ENCODE results near the gene GARS1.
"Not testable (repeated sequence)": the region's sequence is repeated elsewhere in the genome, so short reads cannot be mapped to it uniquely, and the experiment has no call there.

Gene GARS1

DNA sequence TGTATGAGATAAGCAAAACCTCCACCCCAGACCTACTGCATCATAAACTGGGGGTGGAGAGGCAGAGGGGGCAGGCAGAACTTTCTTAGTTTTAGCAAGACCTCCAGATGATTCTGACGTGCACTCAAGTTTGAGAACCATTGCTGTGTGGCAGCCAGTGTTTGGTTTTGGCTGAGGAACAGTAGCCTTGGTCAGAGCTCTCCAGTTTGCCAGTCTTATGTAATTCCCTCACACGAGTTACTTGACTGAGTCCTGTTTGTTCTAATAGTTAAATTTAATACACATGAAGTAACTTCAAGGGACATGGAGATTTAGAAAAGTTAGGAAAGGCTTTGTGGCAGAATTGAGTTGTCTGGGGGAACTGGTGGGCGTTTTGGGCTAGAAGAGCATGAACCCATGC, 38.5 kb downstream of the GARS1 start:
- no peak for DNase-seq

DNA sequence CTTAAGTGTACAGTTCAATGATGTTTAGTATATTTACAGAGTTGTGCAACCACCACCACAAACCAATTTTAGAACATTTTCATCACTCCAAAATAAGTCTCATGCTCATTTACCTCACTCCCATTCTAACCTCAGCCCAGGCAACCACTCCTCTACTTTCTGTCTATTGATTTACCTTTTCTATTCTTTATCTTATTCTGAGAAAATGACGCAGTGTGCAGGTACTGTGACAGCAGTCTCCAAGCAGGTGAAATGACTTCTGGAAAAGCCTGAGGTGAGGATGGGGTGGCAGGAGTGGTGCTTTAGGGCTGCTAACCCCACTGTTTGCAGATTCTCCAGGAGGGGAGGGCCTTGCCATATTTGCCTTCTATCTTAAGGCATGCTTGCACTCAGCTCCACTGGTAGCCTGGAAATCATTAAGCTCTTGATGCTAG, 39.5 kb downstream of the GARS1 start:
- no peak for DNase-seq

DNA sequence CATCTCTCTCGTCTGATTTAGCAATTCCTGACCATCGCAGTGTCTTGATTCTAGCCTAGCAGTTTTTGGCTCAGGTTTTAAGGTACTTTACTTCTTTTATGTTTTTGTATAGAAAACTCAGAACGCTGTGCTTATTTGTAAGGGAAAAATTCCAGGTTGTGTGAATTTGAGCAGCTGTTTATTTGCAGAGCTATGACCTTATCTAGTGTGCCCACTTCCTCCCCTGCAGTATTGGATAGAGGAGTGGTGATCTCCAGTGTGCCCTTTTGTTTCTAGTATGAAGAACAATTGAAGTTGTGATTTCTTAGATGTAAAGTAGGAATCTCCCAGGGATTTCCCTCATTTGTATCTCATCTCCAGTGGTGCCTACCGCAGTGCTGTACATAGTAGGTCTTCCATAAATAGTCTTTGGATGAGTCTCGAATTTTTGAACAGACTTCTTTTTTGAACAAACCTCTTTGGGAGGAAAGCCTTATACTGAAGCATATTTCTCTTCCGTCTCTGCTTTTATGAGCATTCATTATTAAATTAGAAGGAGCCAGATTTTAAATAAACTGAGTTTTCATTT, 40.0 kb downstream of the GARS1 start:
- no peak for DNase-seq

- DNase-seq: peak; percentile 61
These were observed 41.1 kb downstream of the GARS1 start for GRCh38 chr7:30635798-30636197.

DNA sequence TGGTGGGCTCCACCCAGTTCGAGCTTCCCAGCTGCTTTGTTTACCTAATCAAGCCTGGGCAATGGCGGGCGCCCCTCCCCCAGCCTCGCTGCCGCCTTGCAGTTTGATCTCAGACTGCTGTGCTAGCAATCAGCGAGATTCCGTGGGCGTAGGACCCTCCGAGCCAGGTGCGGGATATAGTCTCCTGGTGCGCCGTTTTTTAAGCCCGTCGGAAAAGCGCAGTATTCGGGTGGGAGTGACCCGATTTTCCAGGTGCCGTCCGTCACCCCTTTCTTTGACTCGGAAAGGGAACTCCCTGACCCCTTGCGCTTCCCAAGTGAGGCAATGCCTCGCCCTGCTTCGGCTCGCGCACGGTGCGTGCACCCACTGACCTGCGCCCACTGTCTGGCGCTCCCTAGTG, 47.6 kb downstream of the GARS1 start:
- DNase-seq: not testable (repeated sequence)

- peak; percentile 41 for DNase-seq
These were observed 48.1 kb downstream of the GARS1 start for GRCh38 chr7:30642789-30643188.

DNA sequence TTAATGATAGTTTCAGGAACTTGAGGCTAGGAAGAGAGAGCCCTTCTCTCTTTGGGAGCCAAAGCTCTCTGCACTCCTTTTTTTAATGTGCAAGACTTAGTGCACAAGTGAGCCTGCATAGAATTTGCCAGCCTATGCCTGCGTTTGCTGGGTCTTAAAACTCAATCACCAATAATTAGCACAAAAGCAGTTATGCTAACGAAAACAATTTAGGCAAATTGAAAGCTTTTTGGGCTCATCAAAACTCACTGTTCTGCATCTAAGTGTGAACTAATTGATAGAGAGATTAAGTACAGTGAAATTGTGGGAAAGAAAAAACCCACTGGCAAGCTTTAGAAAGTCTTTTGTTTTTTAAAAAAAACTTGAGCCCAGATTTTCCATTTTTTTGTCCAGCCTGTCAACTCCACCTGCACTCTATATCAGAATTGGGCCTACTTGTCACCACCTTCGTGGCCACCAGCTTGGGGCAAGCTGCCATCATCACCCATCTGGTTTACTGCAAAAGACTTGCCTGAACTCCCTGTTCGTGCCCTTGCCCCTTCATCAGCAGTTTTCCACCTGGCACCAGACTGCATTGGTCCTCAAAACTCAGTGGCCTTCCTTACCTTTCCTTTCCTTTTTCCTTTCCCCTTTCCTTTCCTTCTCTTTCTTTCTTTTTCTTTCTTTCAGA, 49.7 kb downstream of the GARS1 start:
- DNase-seq: no peak

DNA sequence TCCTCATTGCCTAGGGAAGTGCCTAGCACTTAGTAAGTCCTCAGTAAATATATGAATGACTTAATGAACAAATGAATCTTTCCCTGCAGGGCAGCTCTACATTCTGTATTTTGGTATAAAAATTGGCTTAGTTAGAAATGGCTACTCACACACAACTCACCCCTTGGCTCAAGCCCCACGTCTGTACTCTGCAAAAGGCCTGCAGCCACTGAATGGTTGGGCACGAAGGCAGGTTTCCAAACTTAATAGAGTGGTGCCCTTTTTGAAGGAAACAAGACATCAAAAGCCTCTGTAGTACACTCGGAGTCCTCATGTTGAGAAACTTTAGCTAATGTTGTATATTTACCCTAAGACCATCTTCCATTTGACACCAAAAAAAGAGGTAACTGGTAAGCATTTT, 51.0 kb downstream of the GARS1 start:
- no peak for DNase-seq

DNA sequence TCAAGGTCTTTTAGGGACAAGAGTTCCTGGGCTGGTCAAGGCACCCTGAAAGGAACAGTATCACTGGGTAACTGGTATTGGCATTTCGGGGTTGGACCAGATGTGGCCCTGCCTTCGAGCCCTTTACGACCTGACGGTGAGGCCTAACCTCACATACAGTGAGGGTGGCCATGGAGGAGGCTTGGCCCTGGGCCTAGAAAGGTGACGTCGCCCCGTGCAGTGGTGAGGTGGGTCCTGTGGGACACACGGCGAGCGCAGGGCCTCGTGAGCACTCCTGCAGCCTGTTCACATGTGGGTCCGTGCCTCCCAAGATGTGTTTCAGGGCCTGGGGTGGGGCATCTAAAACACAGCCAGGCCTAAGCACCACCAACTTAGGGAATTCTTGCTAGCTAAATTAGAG, 51.5 kb downstream of the GARS1 start:
- DNase-seq: no peak

GRCh38 chr7:30647589-30648364, 53.1 kb downstream of the GARS1 start:
- DNase-seq: peak; percentile 32

DNA sequence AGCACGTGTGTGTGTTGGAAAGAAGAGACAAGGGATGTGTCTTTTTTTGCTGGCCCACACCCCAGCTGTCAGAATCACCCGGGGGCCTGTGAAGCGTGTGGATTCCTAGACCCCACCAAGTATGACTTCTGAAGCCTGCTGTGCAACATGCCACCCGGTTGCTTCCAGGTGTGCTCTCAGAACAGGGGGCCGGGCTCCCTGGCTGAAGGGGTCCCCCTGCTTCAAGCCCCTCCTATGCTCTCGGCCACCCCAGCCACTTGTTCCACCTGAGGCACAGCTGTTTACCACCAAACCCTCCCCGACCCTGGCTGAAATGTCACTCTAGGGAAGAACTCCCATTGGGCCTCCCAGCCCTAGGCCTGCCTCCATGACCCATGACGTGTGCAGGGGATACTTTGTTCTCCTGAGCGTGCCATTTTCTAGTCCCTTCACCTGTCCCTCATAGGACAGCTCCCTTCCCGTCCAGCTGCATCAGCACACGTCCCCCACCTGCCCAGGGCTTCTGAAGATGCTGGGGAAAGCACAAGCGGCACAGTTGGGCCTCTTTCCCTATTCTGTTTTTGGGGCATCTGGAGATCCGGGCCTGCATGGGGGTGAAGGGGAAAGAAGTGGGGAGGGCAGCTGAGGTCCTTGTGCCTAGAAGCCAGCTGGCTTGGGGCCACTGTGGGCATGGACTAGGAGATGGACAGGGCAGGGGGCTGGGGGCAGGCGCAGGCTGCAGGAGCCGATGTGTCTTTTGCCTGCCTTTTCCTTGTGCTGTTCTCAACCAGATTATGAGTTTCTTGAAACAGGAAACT, 54.3 kb downstream of the GARS1 start:
- no peak for DNase-seq

GRCh38 chr7:30649717-30650420, 55.2 kb downstream of the GARS1 start:
- no peak for DNase-seq

- no peak for DNase-seq
These were observed 55.7 kb downstream of the GARS1 start for GRCh38 chr7:30650421-30650808.

- DNase-seq: no peak
These were observed 57.5 kb downstream of the GARS1 start for GRCh38 chr7:30652132-30652531.

GRCh38 chr7:30652698-30653641, 58.3 kb downstream of the GARS1 start:
- no peak for DNase-seq

DNA sequence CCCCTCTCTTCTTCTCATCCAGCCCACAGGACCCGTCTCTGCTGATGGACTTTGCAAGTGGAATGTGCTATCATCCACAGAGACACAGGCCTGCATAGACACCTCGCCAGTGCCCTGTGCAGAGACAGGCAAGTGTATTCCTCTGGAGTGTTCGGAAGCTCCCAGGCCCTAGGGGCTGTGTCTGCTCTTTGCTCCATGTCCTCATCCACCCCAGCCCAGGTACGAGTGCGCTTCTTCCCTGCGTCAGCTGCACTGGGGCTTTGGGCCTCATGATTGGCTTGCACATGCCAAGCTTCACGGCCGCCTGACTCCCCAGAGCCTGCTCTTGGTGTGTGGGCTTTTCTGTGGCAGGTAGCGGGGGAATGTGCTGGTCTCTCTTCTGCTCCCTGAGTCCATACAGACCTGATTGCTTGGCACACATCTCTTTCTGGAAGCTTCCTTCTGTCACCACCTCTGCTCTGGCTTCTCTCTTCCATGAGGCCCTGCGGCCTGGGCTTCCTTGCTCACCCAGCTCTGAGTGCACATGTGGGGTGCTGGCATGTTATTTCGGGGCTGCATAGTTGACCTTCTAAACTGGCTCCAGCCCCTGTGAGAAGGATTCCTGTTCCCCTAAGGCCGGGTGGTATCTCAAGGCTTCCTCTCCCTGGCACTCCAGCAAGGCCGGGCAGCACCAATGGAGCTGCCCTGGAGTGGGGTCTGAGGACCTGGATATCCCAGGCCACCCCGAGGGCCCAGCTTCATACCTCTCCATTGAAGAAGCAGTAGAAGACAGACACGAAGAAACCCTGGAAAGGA, 59.8 kb downstream of the GARS1 start:
- no peak for DNase-seq

GRCh38 chr7:30655096-30655970, 60.7 kb downstream of the GARS1 start:
- DNase-seq: no peak

GRCh38 chr7:30656006-30656957, 61.6 kb downstream of the GARS1 start:
- no peak for DNase-seq

Measured in NCI-H510A treated with DMSO at 0.1 percent for 48 hours (cell line).